HepG2 (cell line): ENCODE data around the gene LUC7L2. TPM values are rescaled to one million over a fixed set of nuclear protein-coding genes. Genes with fewer than 3 reads are reported as not detected.

ENCODE experiments used
- ADNP ChIP-seq: sonication (generic); formaldehyde crosslinking; IDR thresholded peaks from 2 replicates; pipeline ENCODE4 v1.4.0; 2020; ENCODE audit warnings: missing genetic modification reagents
- ASH2L ChIP-seq: fragments of 300-600, 200-600 bp; sonication (generic); IDR thresholded peaks from 2 replicates; pipeline ENCODE4 v1.7.0; 2017; ENCODE audit warnings: low read depth, mild to moderate bottlenecking, moderate library complexity, mixed read lengths, low read length; ENCODE audit not compliant: insufficient read length
- CAMTA2 ChIP-seq: sonication (generic); formaldehyde crosslinking; IDR thresholded peaks from 2 replicates; pipeline ENCODE4 v1.4.0; 2020; ENCODE audit warnings: mild to moderate bottlenecking, missing genetic modification reagents, borderline replicate concordance
- FOXJ3 ChIP-seq: sonication (generic); formaldehyde crosslinking; IDR thresholded peaks from 2 replicates; pipeline ENCODE4 v1.4.0; 2020; ENCODE audit warnings: missing genetic modification reagents, mild to moderate bottlenecking, borderline replicate concordance
- KMT2A ChIP-seq: sonication (generic); formaldehyde crosslinking; IDR thresholded peaks from 2 replicates; pipeline ENCODE4 v1.4.0; 2020; ENCODE audit warnings: missing genetic modification reagents
- MED13 ChIP-seq: sonication (generic); formaldehyde crosslinking; IDR thresholded peaks from 2 replicates; pipeline ENCODE4 v1.5.0; 2020; ENCODE audit warnings: missing genetic modification reagents
- MXD4 ChIP-seq: IDR thresholded peaks from 2 replicates; pipeline ENCODE4 v1.6.1; 2016; ENCODE audit warnings: mild to moderate bottlenecking, missing biosample characterization, missing genetic modification reagents
- MXI1 ChIP-seq: IDR thresholded peaks from 3 replicates; pipeline ENCODE4 v1.6.1; 2012; ENCODE audit warnings: low read depth, low read length, inconsistent platforms, borderline replicate concordance
- PCBP1 ChIP-seq: fragments of 200-400 bp; formaldehyde crosslinking; IDR thresholded peaks from 2 replicates; pipeline ENCODE4 v1.6.1; 2017; ENCODE audit warnings: mild to moderate bottlenecking, low read depth, low read length, borderline replicate concordance
- POLR2AphosphoS5 ChIP-seq: IDR thresholded peaks from 2 replicates; pipeline ENCODE4 v1.6.1; 2012; ENCODE audit warnings: low read depth, low read length
- RAD21 ChIP-seq: fragments of 450-650 bp; formaldehyde crosslinking; IDR thresholded peaks from 2 replicates; pipeline ENCODE4 v1.5.0; 2020; ENCODE audit warnings: mild to moderate bottlenecking
- TCF7L2 ChIP-seq: IDR thresholded peaks from 2 replicates; pipeline ENCODE4 v1.6.1; 2011; ENCODE audit warnings: mild to moderate bottlenecking, low read depth, low read length, moderate library complexity
- ZIK1 ChIP-seq: sonication (generic); formaldehyde crosslinking; IDR thresholded peaks from 2 replicates; pipeline ENCODE4 v1.5.0; 2020; ENCODE audit warnings: mild to moderate bottlenecking, low read depth, missing genetic modification reagents, borderline replicate concordance
- ZNF136 ChIP-seq: sonication (generic); formaldehyde crosslinking; IDR thresholded peaks from 2 replicates; pipeline ENCODE4 v1.8.1; 2022; ENCODE audit warnings: low read depth, mild to moderate bottlenecking, moderate library complexity, missing genetic modification reagents
- ZNF24 ChIP-seq: fragments of 450-650 bp; IDR thresholded peaks from 2 replicates; pipeline ENCODE4 v1.6.1; 2017; ENCODE audit warnings: antibody characterized with exemption, mild to moderate bottlenecking
- ZNF251 ChIP-seq: sonication (generic); formaldehyde crosslinking; IDR thresholded peaks from 2 replicates; pipeline ENCODE4 v1.9.0; 2021; ENCODE audit warnings: mild to moderate bottlenecking, missing genetic modification reagents
- ZNF468 ChIP-seq: sonication (generic); formaldehyde crosslinking; IDR thresholded peaks from 2 replicates; pipeline ENCODE4 v1.8.0; 2022; ENCODE audit warnings: mild to moderate bottlenecking, moderate library complexity, missing genetic modification reagents
- polyA plus RNA-seq, 8 experiments: library from polyadenylated mRNA; depleted of rRNA in 3 of 8; stranded (reverse) in 7 of 8; unstranded in 1 of 8; fragments of >200 nt; fragmentation: Illumina TruSeq in 4 of 8; extraction: Trizol in 4 of 8; gene quantifications; 2 replicates each; pipeline versions ENCODE4 v1.2.1 to v1.2.3, GENCODE V29; 2011 to 2016; ENCODE audit warnings: low read depth in 4 of 8, missing spikeins in 1 of 8, mixed read lengths in 1 of 8; ENCODE audit not compliant: insufficient read depth in 1 of 8
- total RNA-seq, 5 experiments: library from RNA; depleted of rRNA; stranded (reverse); fragments of >200 nt; fragmentation: Illumina TruSeq; extraction: Trizol; gene quantifications; 2 replicates each; pipeline ENCODE4 v1.2.3, GENCODE V29; 2016; ENCODE audit warnings: low read depth in 1 of 5
- TF ChIP-seq, protein P1 (sequence below): sonication (generic); formaldehyde crosslinking; IDR thresholded peaks from 2 replicates; pipeline ENCODE4 v1.5.0; 2020; ENCODE audit warnings: mild to moderate bottlenecking, missing genetic modification reagents
- TF ChIP-seq, protein P2 (sequence below): sonication (generic); formaldehyde crosslinking; IDR thresholded peaks from 2 replicates; pipeline ENCODE4 v1.4.0; 2020; ENCODE audit warnings: missing genetic modification reagents
- TF ChIP-seq, protein P3 (sequence below): sonication (generic); formaldehyde crosslinking; IDR thresholded peaks from 2 replicates; pipeline ENCODE4 v1.4.0; 2020; ENCODE audit warnings: mild to moderate bottlenecking, missing genetic modification reagents, borderline replicate concordance
- TF ChIP-seq, protein P4 (sequence below): sonication (generic); formaldehyde crosslinking; IDR thresholded peaks from 2 replicates; pipeline ENCODE4 v1.4.0; 2020; ENCODE audit warnings: missing genetic modification reagents

The LUC7L2 gene
- total and polyA plus RNA-seq, 2 of the 13 experiments (the other 11 are each of a cell fraction or from before 2014, with no cell fraction given) = 17.9 to 50.7 TPM

DNA sequence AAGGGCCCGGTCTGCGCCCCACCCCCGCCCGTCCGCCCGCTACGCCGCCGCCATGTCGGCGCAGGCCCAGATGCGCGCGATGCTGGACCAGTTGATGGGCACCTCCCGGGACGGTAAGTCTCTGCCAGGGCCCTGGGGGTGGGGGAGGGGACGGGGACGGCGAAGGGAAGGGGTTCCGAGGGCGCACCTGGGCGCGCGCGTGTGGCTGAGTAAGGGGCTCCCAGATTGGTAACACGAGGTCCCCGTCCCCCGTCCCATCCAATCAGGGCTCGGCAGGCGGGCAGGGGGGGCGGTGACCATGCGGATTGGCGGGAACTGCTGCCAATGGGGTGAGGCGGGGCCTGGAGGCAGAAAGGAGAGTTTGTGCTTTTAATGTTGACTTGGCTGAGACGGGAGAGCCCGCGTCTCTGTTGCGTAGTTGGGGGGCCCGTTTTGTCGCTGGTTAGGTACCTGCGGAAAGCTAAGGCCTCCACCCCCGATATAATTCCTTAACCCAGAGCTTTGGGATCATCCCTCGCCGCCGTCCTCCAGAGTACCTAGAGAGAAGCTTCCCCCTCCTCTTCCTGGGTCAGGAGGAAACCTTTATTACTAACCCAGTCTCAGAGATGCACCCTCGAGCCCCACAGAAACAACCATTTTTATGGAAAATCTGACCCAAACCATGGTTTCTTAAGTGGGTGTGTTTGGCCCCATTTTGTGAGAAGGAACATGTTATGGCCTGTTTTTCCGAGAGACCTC is 685 bp downstream of the LUC7L2 start (continued):
- TF ChIP-seq KMT2A (peak; percentile 32; the same call in 1 of the 2 replicates), ZNF136 (CRISPR knock-in tag) (no peak), MED13 (no peak), ZNF24 (no peak), RAD21 (no peak), CAMTA2 (CRISPR knock-in tag) (no peak; the same call in 1 of the 2 replicates), FOXJ3 (no peak), ZNF468 (no peak), TCF7L2 (no peak), ZNF251 (CRISPR knock-in tag) (no peak), ZIK1 (CRISPR knock-in tag) (no peak), MXD4 (CRISPR knock-in tag) (no peak), ADNP (CRISPR knock-in tag) (no peak), MXI1 (peak; percentile 40; the same call in 1 of the 3 replicates), PCBP1 (peak; percentile 73; the same call in 1 of the 2 replicates), ASH2L (no peak), POLR2AphosphoS5 (peak; percentile 73)
- TF ChIP-seq, protein P1, sequence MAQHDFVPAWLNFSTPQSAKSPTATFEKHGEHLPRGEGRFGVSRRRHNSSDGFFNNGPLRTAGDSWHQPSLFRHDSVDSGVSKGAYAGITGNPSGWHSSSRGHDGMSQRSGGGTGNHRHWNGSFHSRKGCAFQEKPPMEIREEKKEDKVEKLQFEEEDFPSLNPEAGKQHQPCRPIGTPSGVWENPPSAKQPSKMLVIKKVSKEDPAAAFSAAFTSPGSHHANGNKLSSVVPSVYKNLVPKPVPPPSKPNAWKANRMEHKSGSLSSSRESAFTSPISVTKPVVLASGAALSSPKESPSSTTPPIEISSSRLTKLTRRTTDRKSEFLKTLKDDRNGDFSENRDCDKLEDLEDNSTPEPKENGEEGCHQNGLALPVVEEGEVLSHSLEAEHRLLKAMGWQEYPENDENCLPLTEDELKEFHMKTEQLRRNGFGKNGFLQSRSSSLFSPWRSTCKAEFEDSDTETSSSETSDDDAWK = no peak
- TF ChIP-seq, protein P2, sequence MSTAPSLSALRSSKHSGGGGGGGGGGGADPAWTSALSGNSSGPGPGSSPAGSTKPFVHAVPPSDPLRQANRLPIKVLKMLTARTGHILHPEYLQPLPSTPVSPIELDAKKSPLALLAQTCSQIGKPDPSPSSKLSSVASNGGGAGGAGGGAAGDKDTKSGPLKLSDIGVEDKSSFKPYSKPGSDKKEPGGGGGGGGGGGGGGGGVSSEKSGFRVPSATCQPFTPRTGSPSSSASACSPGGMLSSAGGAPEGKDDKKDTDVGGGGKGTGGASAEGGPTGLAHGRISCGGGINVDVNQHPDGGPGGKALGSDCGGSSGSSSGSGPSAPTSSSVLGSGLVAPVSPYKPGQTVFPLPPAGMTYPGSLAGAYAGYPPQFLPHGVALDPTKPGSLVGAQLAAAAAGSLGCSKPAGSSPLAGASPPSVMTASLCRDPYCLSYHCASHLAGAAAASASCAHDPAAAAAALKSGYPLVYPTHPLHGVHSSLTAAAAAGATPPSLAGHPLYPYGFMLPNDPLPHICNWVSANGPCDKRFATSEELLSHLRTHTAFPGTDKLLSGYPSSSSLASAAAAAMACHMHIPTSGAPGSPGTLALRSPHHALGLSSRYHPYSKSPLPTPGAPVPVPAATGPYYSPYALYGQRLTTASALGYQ (CRISPR knock-in tag) = no peak
- TF ChIP-seq, protein P3, sequence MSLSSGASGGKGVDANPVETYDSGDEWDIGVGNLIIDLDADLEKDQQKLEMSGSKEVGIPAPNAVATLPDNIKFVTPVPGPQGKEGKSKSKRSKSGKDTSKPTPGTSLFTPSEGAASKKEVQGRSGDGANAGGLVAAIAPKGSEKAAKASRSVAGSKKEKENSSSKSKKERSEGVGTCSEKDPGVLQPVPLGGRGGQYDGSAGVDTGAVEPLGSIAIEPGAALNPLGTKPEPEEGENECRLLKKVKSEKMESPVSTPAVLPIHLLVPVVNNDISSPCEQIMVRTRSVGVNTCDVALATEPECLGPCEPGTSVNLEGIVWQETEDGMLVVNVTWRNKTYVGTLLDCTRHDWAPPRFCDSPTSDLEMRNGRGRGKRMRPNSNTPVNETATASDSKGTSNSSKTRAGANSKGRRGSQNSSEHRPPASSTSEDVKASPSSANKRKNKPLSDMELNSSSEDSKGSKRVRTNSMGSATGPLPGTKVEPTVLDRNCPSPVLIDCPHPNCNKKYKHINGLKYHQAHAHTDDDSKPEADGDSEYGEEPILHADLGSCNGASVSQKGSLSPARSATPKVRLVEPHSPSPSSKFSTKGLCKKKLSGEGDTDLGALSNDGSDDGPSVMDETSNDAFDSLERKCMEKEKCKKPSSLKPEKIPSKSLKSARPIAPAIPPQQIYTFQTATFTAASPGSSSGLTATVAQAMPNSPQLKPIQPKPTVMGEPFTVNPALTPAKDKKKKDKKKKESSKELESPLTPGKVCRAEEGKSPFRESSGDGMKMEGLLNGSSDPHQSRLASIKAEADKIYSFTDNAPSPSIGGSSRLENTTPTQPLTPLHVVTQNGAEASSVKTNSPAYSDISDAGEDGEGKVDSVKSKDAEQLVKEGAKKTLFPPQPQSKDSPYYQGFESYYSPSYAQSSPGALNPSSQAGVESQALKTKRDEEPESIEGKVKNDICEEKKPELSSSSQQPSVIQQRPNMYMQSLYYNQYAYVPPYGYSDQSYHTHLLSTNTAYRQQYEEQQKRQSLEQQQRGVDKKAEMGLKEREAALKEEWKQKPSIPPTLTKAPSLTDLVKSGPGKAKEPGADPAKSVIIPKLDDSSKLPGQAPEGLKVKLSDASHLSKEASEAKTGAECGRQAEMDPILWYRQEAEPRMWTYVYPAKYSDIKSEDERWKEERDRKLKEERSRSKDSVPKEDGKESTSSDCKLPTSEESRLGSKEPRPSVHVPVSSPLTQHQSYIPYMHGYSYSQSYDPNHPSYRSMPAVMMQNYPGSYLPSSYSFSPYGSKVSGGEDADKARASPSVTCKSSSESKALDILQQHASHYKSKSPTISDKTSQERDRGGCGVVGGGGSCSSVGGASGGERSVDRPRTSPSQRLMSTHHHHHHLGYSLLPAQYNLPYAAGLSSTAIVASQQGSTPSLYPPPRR (CRISPR knock-in tag) = peak; percentile 7; the same call in 1 of the 2 replicates
- TF ChIP-seq, protein P4, sequence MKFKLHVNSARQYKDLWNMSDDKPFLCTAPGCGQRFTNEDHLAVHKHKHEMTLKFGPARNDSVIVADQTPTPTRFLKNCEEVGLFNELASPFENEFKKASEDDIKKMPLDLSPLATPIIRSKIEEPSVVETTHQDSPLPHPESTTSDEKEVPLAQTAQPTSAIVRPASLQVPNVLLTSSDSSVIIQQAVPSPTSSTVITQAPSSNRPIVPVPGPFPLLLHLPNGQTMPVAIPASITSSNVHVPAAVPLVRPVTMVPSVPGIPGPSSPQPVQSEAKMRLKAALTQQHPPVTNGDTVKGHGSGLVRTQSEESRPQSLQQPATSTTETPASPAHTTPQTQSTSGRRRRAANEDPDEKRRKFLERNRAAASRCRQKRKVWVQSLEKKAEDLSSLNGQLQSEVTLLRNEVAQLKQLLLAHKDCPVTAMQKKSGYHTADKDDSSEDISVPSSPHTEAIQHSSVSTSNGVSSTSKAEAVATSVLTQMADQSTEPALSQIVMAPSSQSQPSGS = peak; percentile 49; the same call in 1 of the 2 replicates
